HG03432 (cell line): Measurements from ENCODE around the gene TBR1.
A peak's percentile ranks its signal among the peaks of the same experiment; 100 is the strongest.

Experiments used
- ATAC-seq: cut with Tn5 transposase; IDR thresholded peaks from one replicate; pipeline ENCODE4 v1.9.1; 2021; ENCODE audit warnings: mild to moderate bottlenecking, moderate library complexity; ENCODE audit not compliant: unreplicated experiment

TBR1 gene

DNA sequence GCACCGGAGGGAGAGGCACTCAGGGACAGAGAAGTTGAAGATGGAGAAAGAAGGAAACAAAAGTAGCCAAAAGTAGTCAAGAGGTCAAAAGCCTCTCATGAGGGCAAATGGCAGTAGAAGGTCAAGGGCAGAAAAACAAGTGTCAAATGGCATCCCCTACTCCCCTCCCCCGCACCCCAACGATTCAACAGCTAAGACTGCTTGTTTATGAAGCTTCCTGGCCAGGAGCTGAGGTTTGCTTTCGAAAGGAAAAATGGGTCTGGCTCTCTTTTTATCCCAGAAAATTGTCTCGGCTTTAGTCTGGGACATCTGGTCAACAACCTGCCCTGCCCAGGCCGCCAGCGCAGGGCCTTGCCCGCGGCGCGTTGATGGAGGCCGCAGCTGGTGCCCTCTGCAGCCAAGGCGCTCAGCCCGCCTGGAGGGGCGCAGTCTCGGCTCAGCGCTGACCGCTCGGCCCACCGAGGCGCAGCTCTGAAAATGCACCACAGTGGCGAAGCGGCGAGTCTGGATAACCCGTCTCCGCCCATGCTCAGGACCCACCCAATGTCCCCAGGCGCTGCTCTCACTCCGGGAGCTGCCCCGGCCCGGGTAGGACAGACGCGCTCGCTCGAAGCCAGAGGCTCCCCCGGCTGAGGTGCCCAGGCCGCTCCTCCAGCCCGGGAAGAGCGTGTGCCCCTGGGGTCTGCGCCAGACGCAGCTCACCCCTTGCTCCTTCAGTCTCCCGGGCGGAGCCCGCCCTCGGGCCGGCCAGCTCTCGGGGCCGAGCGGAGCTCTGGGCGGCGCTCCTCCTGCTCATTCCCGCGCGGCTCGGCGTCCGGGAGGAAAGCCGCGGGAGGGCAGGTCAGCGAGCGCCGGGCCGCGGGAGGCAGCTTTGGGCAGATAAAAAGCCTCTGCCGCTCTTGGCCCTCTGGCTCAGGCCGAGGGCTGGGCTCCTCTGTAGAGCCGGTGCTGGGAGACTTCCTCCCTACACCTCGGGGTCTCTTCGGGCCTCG, 1.8 kb upstream of the TBR1 start:
- peak; percentile 38 for ATAC-seq

GRCh38 chr2:161415034-161415986, 787 bp upstream of the TBR1 start:
- peak; percentile 42 for ATAC-seq

- ATAC-seq: no peak
Observed at GRCh38 chr2:161416708-161417437, 776 bp downstream of the TBR1 start.

DNA sequence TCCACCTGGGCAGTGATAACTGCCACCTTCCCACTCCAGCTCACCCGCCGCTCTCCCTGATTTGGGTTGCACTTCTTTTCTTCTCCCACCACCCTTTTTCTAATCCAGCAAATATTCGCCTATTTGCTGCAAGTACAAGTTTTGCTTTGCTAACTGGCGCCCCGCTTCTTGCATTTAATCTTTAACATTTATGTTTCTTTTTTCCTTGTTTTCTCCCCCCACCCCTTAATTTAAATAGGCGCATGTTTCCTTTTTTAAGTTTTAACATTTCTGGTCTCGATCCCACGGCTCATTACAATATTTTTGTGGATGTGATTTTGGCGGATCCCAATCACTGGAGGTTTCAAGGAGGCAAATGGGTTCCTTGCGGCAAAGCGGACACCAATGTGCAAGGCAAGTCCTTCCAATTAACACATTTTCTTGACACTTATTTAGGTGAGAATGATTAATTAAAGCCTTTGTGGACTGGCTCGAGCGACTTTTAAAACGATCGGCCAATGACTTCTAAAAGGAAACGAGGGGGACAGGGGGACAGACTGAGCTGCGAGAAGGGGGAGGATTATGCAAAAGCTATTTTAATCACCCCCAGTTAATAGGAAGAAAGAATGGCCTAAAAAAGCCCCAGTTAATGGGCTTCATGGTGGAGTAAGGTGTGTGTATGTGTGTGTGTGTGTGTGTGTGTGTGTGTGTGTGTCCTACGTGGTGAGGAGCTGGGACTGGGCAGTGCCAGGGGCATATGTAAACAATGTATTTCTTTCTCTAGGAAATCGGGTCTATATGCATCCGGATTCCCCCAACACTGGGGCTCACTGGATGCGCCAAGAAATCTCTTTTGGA, 1.6 kb downstream of the TBR1 start:
- ATAC-seq: no peak

DNA sequence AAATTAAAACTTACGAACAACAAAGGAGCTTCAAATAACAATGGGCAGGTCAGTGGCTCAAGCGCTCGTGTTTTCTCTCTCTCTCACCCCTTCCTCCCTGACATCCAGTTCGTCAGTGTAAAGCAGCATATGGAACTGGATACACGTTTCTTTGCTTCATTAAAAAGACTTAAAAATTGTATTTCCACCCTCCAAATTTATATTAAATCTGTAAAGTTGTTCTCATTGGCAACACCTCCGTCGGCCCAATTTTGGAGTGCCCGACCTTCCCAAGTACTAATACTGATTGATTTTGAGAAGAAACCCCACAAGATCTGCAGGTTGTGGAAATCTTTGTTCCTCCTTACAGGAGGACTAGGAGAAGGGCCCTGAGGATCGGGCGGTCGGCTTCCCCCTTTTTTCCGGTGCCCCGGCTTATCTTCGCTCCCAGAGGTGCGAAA, 2.2 kb downstream of the TBR1 start:
- ATAC-seq: no peak

DNA sequence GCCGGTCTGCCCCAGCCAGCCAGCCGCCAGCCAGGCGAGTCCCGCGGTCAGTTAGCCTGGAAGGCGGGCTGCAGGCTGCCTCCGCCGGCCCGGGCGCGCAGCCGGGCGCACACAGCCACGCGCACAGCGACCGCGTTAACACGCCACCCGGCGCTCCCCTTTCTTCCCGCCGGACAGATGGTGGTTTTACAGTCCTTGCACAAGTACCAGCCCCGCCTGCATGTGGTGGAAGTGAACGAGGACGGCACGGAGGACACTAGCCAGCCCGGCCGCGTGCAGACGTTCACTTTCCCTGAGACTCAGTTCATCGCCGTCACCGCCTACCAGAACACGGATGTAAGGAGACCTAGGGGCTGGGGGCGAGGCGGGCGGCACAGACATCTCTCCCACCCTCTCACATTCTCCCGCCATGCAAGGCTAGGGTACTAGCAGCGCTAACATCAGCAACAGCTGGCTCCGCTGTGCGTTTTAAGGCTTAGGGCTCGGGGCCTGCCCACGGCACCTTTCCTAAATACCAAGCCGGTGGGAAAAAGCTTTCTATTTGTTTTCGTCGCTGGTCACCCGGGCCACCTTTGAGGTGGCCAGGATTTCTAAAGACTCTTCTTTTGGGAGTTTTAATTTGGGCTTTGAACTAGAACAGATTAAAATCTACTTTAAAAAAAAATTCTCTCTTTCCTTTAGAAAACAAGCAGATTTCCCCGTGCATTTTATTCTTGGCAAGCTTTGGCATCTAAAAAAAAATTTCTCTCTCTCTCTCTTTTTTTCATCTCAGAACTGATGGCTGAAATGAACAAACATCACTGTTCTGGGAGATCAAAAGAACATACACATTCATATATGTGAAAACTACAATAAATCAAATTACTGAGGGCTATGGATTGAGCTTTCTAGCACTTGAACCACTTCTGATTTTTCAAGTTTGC, 2.9 kb downstream of the TBR1 start:
- peak; percentile 27 for ATAC-seq

DNA sequence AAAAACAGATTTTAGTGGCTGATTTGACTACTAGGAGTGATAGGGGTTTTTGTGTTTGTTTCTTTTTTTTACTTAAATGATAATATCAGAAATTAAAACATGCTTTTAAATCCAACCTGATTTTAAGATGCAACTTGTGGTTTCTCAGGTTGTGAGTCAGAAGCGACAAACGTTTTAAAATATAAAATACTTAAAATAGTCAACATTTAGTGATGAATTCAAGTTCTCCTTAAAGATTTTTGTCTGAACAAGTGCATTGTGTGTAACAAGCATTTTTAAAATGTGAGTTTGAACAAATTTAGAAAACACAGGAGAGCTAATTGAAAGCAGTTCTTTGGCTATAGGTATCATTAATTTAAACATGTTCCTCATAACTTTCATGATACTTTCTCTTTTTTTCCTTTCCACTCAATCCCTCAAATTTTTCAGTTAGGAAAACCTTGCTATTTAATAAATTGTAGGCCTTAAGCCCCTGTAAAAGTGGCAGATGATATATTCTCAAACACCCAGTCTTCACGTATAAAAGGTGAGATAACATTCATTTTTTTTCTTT, 3.6 kb downstream of the TBR1 start:
- no peak for ATAC-seq

DNA sequence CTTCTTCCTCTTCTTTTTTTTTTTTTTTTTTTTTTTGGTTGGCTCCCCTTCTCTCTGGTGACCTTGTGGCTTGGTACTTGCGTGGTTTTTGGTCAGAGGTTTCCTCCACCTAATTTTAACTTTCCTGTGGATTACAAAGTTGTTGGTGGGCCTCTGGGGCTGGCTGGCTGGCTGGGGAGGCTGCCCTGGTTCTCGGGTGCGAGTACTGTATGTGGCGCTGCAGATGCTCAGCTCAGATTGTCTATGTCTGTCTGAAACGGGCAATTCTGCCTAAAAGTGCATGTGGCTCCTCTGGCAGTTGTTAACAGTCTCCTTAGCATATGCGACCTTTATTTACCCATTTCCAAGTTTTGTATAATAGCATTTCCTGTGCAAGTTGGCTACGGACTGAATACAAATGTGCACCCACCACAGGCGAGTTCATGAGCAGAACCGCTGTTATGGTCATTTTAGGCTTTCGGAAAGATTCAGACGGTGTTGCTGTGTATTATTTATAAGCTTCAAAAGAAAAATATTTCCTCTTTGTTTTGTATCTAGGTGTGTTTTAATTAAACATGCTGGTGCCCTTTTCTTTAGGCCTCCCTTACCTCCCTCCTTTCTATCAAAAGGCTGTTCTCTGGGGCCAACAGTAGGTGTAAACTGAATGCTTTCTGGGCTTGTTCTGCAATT, 4.4 kb downstream of the TBR1 start:
- no peak for ATAC-seq

- no peak for ATAC-seq
Observed at GRCh38 chr2:161421686-161422085, 5.6 kb downstream of the TBR1 start.

GRCh38 chr2:161422816-161423403, 6.8 kb downstream of the TBR1 start:
- ATAC-seq: no peak

DNA sequence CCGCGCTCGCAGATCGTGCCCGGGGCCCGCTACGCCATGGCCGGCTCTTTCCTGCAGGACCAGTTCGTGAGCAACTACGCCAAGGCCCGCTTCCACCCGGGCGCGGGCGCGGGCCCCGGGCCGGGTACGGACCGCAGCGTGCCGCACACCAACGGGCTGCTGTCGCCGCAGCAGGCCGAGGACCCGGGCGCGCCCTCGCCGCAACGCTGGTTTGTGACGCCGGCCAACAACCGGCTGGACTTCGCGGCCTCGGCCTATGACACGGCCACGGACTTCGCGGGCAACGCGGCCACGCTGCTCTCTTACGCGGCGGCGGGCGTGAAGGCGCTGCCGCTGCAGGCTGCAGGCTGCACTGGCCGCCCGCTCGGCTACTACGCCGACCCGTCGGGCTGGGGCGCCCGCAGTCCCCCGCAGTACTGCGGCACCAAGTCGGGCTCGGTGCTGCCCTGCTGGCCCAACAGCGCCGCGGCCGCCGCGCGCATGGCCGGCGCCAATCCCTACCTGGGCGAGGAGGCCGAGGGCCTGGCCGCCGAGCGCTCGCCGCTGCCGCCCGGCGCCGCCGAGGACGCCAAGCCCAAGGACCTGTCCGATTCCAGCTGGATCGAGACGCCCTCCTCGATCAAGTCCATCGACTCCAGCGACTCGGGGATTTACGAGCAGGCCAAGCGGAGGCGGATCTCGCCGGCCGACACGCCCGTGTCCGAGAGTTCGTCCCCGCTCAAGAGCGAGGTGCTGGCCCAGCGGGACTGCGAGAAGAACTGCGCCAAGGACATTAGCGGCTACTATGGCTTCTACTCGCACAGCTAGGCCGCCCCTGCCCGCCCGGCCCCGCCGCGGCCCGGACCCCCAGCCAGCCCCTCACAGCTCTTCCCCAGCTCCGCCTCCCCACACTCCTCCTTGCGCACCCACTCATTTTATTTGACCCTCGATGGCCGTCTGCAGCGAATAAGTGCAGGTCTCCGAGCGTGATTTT, 7.6 kb downstream of the TBR1 start:
- no peak for ATAC-seq

DNA sequence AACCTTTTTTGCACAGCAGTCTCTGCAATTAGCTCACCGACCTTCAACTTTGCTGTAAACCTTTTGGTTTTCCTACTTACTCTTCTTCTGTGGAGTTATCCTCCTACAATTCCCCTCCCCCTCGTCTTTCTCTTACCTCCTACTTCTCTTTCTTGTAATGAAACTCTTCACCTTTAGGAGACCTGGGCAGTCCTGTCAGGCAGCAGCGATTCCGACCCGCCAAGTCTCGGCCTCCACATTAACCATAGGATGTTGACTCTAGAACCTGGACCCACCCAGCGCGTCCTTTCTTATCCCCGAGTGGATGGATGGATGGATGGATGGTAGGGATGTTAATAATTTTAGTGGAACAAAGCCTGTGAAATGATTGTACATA, 8.3 kb downstream of the TBR1 start:
- no peak for ATAC-seq

DNA sequence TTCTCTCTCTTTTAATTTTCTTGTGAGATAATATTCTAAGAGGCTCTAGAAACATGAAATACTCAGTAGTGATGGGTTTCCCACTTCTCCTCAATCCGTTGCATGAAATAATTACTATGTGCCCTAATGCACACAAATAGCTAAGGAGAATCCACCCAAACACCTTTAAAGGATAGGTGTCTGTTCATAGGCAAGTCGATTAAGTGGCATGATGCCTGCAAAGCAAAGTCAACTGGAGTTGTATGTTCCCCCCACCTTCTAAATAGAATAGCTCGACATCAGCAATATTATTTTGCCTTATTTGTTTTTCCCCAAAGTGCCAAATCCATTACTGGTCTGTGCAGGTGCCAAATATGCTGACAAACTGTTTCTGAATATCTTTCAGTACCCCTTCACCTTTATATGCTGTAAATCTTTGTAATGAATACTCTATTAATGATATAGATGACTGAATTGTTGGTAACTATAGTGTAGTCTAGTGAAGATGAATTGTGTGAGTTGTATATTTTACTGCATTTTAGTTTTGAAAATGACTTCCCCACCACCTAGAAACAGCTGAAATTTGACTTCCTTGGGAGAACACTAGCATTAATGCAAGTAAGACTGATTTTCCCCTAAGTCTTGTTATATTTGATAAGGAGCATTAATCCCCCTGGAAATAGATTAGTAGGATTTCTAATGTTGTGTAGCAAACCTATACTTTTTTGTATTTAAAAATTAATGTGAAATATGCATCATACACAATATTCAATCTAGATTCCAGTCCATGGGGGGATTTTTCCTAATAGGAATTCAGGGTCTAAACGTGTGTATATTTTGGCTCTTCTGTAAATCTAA, 9.0 kb downstream of the TBR1 start:
- no peak for ATAC-seq

DNA sequence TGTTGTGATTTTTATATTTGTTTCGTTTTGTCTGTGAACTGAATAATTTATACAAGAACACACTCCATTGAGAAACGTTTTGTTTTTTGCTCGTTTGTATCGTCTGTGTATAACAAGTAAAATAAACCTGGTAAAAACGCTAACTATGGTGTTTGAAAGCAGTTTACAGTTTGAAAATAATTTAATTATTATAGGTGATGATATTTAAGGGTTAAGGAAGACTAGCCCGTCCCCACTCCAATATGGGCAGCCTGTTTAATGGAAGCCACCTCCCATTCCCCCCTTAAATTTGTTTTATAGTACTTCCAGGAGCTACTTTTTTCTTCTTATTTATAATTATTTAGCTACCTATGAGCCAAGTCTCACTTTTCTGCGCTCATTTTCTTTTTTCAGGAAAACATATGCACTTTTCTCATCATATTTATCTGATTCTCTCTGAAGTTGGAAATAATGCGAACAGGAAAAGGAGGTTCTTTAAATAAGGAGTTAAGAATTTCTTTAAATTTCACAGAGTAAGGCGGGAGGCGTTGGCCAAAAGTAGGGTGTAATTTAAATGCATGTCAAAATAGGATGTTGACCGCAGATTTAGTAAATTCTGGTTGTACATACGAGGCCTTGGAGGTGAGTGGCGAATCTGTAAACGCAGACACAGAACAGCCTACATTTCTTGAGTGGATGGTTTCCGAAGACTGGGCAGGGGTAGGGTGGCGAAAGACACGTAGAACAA, 9.8 kb downstream of the TBR1 start:
- ATAC-seq: no peak

DNA sequence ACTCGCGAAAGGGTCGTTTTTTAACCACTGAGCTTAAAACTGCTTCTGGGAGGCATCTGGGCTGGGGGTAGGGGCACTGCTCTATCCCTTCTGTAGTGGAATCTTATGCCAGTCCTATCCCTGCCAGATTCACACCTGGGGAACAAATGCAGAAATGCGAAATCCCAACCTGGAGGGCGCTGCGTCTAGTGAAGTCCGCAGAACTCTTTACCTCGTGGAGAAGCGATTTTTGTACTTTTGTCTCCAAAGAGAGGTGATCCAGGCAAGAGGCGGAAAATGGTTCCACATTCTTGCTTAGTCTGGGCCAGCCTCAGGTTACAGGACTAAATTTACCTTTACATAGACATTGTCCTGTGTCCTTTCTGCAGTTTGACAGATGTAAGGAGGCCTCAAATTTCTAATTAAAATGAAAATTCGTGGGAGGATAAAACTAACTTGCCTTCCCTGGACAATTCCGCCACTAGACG, 10.4 kb downstream of the TBR1 start:
- ATAC-seq: no peak
